GM11168 (cell line): ENCODE data around the gene ATP1A2.
"Not testable (repeated sequence)": the region's sequence is repeated elsewhere in the genome, so short reads cannot be mapped to it uniquely, and the experiment has no call there.

ENCODE experiments used
- in situ Hi-C: fragments of 300-500 bp; cut with MboI; formaldehyde crosslinking; loops from one replicate; pipeline ENCODE4 v1.12.0; 2022; ENCODE audit warnings: low sequenced_read_pairs; ENCODE audit not compliant: unreplicated experiment

The ATP1A2 gene

GRCh38 chr1:160117300-160117699 lies 1.7 kb downstream of the ATP1A2 start:
- in situ Hi-C loops: loop anchor here (10.0 kb wide), 1 partner anchor 138 kb away; no protein-coding TSS in a partner anchor

- in situ Hi-C loops: loop anchor here (10.0 kb wide), 1 partner anchor 137 kb away; no protein-coding TSS in a partner anchor
These were observed 2.2 kb downstream of the ATP1A2 start for GRCh38 chr1:160117709-160118183.

GRCh38 chr1:160118928-160119327 lies 3.4 kb downstream of the ATP1A2 start:
- in situ Hi-C loops: loop anchor here (10.0 kb wide), 1 partner anchor 136 kb away; no protein-coding TSS in a partner anchor

GRCh38 chr1:160120797-160121196 lies 5.2 kb downstream of the ATP1A2 start:
- in situ Hi-C loops: no loop called here

GRCh38 chr1:160121388-160121787 lies 5.8 kb downstream of the ATP1A2 start:
- in situ Hi-C loops: no loop called here

GRCh38 chr1:160122978-160123495 lies 7.5 kb downstream of the ATP1A2 start:
- in situ Hi-C loops: no loop called here

GRCh38 chr1:160123726-160124125 lies 8.2 kb downstream of the ATP1A2 start:
- in situ Hi-C loops: no loop called here

GRCh38 chr1:160124705-160125478 lies 9.3 kb downstream of the ATP1A2 start:
- in situ Hi-C loops: no loop called here

GRCh38 chr1:160125746-160126145 lies 10.2 kb downstream of the ATP1A2 start:
- in situ Hi-C loops: no loop called here

- in situ Hi-C loops: not testable (repeated sequence)
These were observed 10.8 kb downstream of the ATP1A2 start for GRCh38 chr1:160126342-160126741.

GRCh38 chr1:160127381-160127780 lies 11.8 kb downstream of the ATP1A2 start:
- in situ Hi-C loops: no loop called here

GRCh38 chr1:160127865-160128523 lies 12.4 kb downstream of the ATP1A2 start:
- in situ Hi-C loops: no loop called here

GRCh38 chr1:160128636-160129035 lies 13.1 kb downstream of the ATP1A2 start:
- in situ Hi-C loops: no loop called here

- in situ Hi-C loops: no loop called here
These were observed 13.5 kb downstream of the ATP1A2 start for GRCh38 chr1:160129046-160129445.

- in situ Hi-C loops: no loop called here
These were observed 14.0 kb downstream of the ATP1A2 start for GRCh38 chr1:160129558-160129957.

- in situ Hi-C loops: no loop called here
These were observed 14.4 kb downstream of the ATP1A2 start for GRCh38 chr1:160129966-160130365.

GRCh38 chr1:160130486-160130885 lies 14.9 kb downstream of the ATP1A2 start:
- in situ Hi-C loops: no loop called here

- in situ Hi-C loops: no loop called here
These were observed 15.4 kb downstream of the ATP1A2 start for GRCh38 chr1:160130939-160131338.

- in situ Hi-C loops: no loop called here
These were observed 16.4 kb downstream of the ATP1A2 start for GRCh38 chr1:160131803-160132565.

- in situ Hi-C loops: no loop called here
These were observed 18.6 kb downstream of the ATP1A2 start for GRCh38 chr1:160133990-160134770.
